GM21619 (cell line): ENCODE results near the gene NUP62.
A peak's percentile ranks its signal among the peaks of the same experiment; 100 is the strongest.

Source experiments
- ATAC-seq: cut with Tn5 transposase; IDR thresholded peaks from one replicate; pipeline ENCODE4 v1.9.1; 2021; ENCODE audit not compliant: unreplicated experiment

Gene NUP62

GRCh38 chr19:49882643-49883042 is 46.7 kb downstream of the NUP62 start:
- ATAC-seq: no peak

DNA sequence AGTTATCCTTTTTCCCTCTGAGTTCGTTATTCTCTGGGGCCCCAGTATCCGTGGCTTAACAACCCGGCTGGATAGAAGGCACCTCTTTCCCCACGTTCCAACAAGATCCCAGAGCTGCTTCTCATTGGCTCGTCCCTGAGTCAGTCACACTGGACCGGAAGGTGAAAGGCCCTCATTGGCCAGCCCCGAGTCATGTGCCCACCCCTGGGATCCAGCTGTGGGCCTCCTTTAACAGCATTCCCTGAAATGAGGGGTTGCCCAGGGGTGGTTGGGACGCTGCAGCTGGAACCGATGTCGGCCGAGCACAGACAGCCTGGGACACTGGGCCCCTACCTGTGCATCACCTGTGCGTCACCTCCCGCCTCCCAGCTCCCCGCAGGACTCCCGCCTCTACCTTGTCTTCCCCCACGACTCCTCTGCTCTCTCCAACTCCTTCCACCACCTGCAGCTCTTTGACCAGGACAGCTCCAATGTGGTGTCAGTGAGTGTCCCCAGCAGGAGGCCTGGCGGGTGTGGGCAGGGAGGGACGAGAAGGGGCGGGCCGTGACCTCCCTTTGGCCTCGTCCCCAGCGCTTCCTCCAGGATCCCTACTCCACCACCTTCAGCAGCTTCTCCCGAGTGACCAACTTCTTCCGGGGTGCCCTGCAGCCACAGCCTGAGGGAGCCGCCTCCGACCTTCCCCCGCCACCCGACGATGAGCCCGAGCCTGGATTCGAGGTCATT is 47.5 kb downstream of the NUP62 start:
- no peak for ATAC-seq

GRCh38 chr19:49881186-49881585 is 48.1 kb downstream of the NUP62 start:
- ATAC-seq: no peak

- ATAC-seq: no peak
Observed at GRCh38 chr19:49880162-49880869, 49.0 kb downstream of the NUP62 start.

DNA sequence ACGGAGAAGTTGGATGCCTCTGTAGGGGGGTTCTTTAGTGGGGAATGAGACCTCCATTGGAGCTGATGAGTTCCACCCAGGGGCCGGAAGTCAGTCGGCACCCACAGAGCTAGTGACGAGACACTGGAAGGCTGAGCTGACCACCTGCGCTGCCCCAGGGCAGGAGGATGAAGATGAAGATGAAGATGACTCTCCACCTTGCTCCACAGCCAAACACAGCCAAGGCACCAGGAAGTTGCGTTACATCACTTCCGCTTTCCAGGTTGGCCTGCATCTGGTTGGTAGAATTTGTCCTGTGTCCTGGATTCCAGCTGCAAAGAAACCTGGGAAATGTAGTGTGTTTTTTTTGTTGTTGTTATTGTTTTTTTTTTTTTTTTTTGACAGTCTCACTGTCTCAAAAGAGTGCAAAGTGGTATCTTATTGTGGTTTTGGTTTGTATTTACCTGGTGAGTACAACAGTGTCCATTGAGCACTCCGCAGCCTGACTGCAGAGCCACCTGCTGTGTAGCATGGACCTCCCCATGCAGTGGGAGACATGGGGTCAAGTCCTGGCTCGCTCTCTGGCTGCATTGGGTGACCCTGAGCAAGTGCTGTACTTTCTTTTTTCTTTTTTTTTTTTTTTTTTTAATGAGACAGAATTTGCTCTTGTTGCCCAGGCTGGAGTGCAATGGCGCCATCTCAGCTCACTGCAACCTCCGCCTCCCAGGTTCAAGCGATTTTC is 49.9 kb downstream of the NUP62 start:
- ATAC-seq: no peak

DNA sequence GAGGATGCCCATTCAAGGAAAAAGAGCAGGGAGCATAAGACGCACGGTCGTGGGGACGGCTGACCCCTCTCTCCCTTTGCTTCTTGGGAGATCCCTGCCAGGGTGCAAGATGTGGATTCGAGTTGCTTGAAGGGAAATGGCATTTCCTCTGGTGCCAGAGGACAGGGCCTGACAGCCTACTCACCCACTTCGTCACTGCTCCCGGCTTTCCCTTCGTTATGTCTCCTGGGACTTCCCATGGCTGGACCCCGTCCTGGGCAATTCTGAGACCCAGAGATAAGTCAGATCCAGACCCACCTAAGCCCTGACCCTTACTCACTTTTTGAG is 50.6 kb downstream of the NUP62 start:
- ATAC-seq: no peak

DNA sequence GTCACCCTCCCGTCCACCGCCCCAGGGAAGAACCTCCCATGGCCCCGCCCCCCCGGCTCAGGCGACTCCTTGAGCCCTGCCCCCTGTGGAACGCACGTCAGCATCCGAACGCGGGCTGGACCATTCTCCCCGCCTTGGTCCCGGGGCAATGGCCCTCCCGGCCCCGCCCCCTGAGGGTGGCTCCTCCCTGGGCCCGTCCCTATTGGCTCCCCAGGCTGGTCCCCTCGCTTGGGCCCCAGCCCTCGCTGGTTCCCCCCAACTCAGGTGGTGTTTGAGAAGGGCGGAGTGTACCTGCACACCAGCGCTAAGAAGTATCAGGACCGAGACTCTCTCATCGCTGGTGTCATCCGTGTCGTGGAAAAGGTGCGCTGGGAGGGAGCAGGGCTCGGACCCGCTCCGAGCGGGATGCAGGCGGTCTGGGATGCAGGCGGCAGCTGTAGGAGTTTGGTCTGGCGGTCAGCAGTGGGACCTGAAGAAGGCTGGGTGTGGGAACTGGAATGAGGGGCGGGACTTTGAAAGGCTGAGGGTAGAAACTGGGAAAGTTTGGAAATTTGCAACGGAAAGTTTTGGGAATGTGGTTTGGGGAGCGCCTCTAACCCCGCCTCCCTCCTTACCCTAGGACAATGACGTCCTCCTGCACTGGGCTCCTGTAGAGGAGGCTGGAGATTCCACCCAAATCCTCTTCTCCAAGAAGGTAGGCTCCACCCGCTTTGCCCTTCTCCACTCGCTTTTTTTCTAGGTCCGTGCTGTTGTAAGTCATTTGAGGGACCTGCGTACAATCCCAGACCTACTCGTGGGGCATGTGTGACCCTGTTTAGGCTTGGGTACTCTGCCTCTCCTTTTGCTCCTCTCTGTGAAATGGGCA is 51.2 kb downstream of the NUP62 start:
- ATAC-seq: peak; percentile 36

DNA sequence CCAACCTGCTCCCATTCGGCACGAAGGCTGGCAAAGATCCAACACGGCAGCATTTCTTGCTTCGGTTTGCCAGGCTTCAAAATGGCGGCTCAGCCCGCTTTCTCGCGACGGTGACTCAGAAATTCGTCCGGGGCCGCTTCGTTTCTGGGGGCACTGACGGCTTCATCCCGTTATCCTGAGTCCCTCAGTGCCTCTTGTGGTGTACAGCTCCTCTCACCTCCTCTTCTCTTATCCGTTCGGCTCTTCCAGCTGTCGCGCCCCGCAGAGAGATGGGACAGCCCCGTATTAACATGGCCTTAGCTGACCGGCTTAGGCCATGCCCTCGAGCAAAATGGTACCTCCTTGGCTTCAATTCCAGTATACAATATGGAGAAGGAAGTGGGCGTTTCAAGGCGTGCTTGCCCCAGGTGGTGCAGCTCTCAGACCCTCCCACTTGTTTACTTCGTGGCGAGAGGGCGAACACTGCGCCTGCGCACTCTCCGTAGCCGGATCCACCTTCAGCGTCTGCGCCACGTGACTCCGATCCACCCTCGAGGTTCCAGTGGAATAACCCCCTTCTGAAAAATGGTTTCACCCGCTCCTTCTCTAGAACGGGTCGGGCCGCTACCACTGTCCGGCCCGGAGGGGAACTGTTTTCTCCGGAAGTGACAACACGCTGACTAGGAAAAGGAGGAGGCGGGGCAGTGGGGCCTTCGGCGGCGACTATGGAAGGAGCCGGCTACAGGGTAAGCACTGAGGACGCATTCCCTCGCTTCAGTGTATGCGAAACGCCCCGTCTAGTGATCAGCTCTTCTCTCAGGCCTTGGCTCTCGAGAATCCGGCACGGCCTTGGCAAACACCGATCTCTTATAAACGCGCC is 52.1 kb downstream of the NUP62 start, which contains the start of the genes AKT1S1 and TBC1D17:
Gene AKT1S1 (minus strand): TSS at position 336 of the 859 bp plus-strand sequence. CDS start 4,060 bp downstream, outside the sequence.
Gene TBC1D17 (plus strand): TSS at position 683 of the 859 bp plus-strand sequence. CDS start 22 bp downstream, at position 705.
- peak; percentile 58 for ATAC-seq

- peak; percentile 38 for ATAC-seq
Observed at GRCh38 chr19:49876422-49877019, 52.8 kb downstream of the NUP62 start.

DNA sequence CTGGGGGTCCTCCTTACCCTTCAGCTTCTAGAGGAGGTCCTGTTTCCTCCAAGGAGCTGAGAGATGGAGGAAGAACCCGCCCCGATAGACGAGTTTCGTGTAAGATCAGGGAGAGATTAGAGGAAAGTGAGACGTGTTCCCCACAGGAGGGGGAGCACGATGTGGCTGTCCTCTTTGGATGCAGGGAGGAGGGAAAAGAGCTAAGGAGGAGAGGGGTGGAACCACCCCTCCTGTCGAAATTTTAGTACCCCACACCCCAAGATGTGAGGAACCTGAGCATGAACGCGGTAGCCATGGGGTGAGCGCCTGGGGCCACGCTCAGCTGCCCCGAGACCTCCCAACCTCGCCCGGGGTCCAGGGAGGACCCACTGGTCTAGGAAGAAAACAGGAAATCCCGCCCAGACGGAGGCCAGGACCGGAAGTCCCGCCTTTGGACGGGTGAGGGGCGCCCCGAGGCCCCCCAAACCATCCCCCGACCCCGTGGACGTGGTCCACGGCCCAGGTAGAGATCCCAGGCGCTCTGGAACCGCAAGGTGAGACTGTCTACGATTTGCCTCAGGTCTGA is 53.4 kb downstream of the NUP62 start:
- no peak for ATAC-seq

DNA sequence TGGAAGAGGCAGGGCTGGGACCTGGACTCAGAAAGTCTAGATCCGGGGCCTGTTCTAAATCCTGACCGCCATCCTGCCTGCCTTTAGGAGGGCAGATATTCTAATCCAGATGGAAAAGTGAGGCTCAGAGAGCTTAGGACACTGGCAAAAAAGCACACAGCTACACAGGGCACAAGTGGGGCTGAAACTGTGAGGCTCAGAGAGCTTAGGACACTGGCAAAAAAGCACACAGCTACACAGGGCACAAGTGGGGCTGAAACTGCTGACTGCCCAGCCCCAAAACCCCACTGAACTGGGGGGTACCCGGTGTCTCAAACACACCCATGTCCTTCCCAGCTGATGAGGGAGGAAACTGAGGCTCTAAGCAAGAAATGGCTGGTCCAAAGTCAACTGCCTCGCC is 54.1 kb downstream of the NUP62 start:
- no peak for ATAC-seq

DNA sequence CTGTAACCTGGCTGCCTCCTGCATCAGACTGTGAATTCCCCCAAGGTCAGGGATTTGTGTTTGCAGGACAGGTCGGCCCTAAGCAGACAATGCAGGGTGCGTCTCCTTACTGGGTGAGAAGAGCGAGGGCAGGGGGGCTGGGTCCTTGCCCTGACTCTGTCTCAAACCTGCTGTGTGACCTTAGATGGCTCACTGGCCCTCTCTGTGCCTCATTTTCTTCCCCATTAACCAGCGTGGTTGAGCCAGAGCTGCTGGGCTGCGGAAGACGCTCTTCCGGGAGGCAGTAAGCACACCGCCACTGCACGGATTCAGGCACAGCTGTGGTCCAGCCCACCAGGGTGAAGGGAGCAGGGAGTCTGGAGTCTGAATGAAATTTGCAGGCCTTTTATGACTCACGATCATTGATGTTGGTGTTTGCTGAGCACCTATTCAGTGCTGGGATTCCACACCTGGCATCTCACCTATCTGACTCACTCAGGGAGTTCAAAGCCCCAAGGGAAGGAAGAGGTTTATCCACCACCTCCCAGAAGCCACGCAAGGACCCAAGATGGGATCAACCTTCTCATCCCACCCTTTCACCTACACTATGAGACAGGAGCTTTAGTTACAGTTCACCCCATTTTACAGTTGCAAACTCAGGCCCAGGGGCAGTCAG is 54.7 kb downstream of the NUP62 start:
- no peak for ATAC-seq

GRCh38 chr19:49873834-49874233 is 55.5 kb downstream of the NUP62 start:
- no peak for ATAC-seq

DNA sequence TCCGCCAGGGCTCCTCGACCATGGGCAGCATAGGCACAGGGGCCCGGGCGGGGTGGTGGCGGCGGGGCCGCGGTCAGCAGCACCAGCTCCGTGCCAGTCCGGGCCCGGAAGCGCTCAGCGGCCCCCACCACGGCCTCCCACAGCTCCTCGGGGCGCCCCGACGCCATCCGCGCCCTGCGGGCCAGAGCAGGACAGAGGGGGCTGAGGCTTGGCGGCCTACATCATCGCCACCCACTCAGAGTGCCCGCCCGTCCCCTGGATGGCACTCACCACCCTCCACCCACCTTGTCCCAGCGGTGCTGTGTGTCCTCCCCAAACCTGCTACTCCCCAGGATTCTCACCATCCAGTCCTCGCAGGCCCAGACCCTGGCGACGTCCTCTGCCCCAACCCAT is 56.2 kb downstream of the NUP62 start:
- ATAC-seq: no peak

GRCh38 chr19:49872245-49873128 is 56.8 kb downstream of the NUP62 start:
- no peak for ATAC-seq

- ATAC-seq: no peak
Observed at GRCh38 chr19:49871349-49871985, 57.8 kb downstream of the NUP62 start.

DNA sequence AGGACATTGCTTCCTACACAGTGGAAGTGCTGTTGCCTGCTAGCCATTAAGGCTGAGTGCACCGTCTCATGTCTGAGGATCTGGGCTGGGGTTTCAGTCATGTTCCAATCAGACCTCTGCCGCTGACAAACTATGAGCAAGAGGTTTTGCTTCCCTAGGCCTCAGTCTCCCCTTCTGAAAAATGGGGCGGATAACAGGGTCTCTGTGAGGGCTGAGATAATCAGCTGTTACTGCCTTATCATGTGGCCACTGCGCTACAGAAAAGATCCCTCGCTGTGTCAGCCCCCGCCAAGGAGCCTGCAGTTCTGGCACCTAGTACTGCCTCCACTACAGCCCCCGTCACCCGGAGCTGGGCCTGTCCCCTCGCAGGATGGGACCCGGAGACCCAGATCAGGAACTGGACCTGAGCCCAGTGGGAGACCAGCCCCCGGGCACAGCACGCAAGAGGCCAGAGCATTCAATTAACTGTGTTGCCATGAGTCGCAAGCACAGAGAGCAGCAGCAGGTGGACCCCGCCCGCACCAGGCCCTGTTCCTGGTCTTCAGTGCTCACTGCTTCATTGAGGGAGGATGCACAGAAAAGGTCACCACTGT is 58.9 kb downstream of the NUP62 start:
- ATAC-seq: no peak
